ENCODE results near the gene ICAM4. TPM values are rescaled to one million over a fixed set of nuclear protein-coding genes. Genes with fewer than 3 reads are reported as not detected.

Gene ICAM4
- total and polyA plus RNA-seq, 5 donors from 2014 or later, result 0.20 to 0.67 (median 0.44) TPM

GRCh38 chr19:10283301-10284064, 3.3 kb upstream of the ICAM4 start:
- Histone ChIP-seq H3K27ac (ENCODE audit: insufficient read depth, low read length, poor library complexity, severe bottlenecking) (no peak overlapping the region), H3K4me1 (ENCODE audit: control insufficient read depth, insufficient read depth, low read length, poor library complexity, severe bottlenecking) (peaks cover 23% of the 10 kb centered on the region), H3K36me3 (ENCODE audit: control insufficient read depth, insufficient read depth, low read length) (peaks cover 36% of the 10 kb centered on the region), H3K27me3 (ENCODE audit: control insufficient read depth, insufficient read depth, low read length) (peaks cover 8% of the 10 kb centered on the region), H3K9me3 (ENCODE audit: control insufficient read depth in 2 of 2, low read length in 2 of 2) (no peaks in the 10 kb centered on the region), H3K4me3 (ENCODE audit: low read depth, low read length) (no peak overlapping the region)
- Mint-ChIP-seq H3K36me3 (peaks cover 29% of the 10 kb centered on the region), H3K9me3 (no peaks in the 10 kb centered on the region), H3K27ac (no peak overlapping the region), H3K4me3 (no peak overlapping the region), H3K4me1 (peaks cover 6 to 38% (median 17%) of the 10 kb centered on the region in 4 donors), H3K27me3 (peaks cover 25% of the 10 kb centered on the region)
- DNase-seq, result no peak
- ATAC-seq (ENCODE audit: low read depth in 2 of 2), result no peak

GRCh38 chr19:10284065-10284959, 2.4 kb upstream of the ICAM4 start:
- H3K4me3 Mint-ChIP-seq, result no peak overlapping the region
- H3K27ac Mint-ChIP-seq, result no peak overlapping the region
- no peaks in the 10 kb centered on the region for H3K9me3 ChIP-seq (ENCODE audit: control insufficient read depth in 2 of 2, low read length in 2 of 2)
- H3K4me1 Mint-ChIP-seq, result peaks cover 6 to 46% (median 17%) of the 10 kb centered on the region in 4 donors
- peaks cover 32% of the 10 kb centered on the region for H3K36me3 ChIP-seq (ENCODE audit: control insufficient read depth, insufficient read depth, low read length)
- H3K36me3 Mint-ChIP-seq, result peaks cover 24% of the 10 kb centered on the region
- no peak overlapping the region for H3K4me3 ChIP-seq (ENCODE audit: low read depth, low read length)
- no peak for DNase-seq
- peaks cover 31% of the 10 kb centered on the region for H3K4me1 ChIP-seq (ENCODE audit: control insufficient read depth, insufficient read depth, low read length, poor library complexity, severe bottlenecking)
- peaks cover 8% of the 10 kb centered on the region for H3K27me3 ChIP-seq (ENCODE audit: control insufficient read depth, insufficient read depth, low read length)
- H3K9me3 Mint-ChIP-seq, result no peaks in the 10 kb centered on the region
- no peak overlapping the region for H3K27ac ChIP-seq (ENCODE audit: insufficient read depth, low read length, poor library complexity, severe bottlenecking)
- ATAC-seq (ENCODE audit: low read depth in 2 of 2), result no peak
- H3K27me3 Mint-ChIP-seq, result peaks cover 33% of the 10 kb centered on the region

GRCh38 chr19:10284960-10285278, 1.8 kb upstream of the ICAM4 start:
- H3K27ac ChIP-seq (ENCODE audit: insufficient read depth, low read length, poor library complexity, severe bottlenecking), result no peak overlapping the region
- Mint-ChIP-seq H3K36me3 (peaks cover 22% of the 10 kb centered on the region), H3K4me3 (no peak overlapping the region), H3K27ac (peak overlapping the region in 1 of 3 donors; percentile 26), H3K4me1 (peaks cover 1 to 45% (median 16%) of the 10 kb centered on the region in 4 donors), H3K9me3 (no peaks in the 10 kb centered on the region), H3K27me3 (peaks cover 32% of the 10 kb centered on the region)
- no peaks in the 10 kb centered on the region for H3K9me3 ChIP-seq (ENCODE audit: control insufficient read depth in 2 of 2, low read length in 2 of 2)
- DNase-seq (no peak), ATAC-seq (ENCODE audit: low read depth in 2 of 2) (no peak)
- H3K4me1 ChIP-seq (ENCODE audit: control insufficient read depth, insufficient read depth, low read length, poor library complexity, severe bottlenecking), result peaks cover 37% of the 10 kb centered on the region
- H3K4me3 ChIP-seq (ENCODE audit: low read depth, low read length), result no peak overlapping the region
- peaks cover 29% of the 10 kb centered on the region for H3K36me3 ChIP-seq (ENCODE audit: control insufficient read depth, insufficient read depth, low read length)
- H3K27me3 ChIP-seq (ENCODE audit: control insufficient read depth, insufficient read depth, low read length), result peaks cover 8% of the 10 kb centered on the region

GRCh38 chr19:10285393-10285792, 1.4 kb upstream of the ICAM4 start:
- Histone ChIP-seq H3K36me3 (ENCODE audit: control insufficient read depth, insufficient read depth, low read length) (peaks cover 29% of the 10 kb centered on the region), H3K27me3 (ENCODE audit: control insufficient read depth, insufficient read depth, low read length) (peaks cover 8% of the 10 kb centered on the region), H3K4me3 (ENCODE audit: low read depth, low read length) (no peak overlapping the region), H3K9me3 (ENCODE audit: control insufficient read depth in 2 of 2, low read length in 2 of 2) (no peaks in the 10 kb centered on the region), H3K4me1 (ENCODE audit: control insufficient read depth, insufficient read depth, low read length, poor library complexity, severe bottlenecking) (peaks cover 42% of the 10 kb centered on the region), H3K27ac (ENCODE audit: insufficient read depth, low read length, poor library complexity, severe bottlenecking) (no peak overlapping the region)
- peak overlapping the region in 1 of 3 donors; percentile 26 for H3K27ac Mint-ChIP-seq
- H3K36me3 Mint-ChIP-seq, result peaks cover 20% of the 10 kb centered on the region
- H3K9me3 Mint-ChIP-seq, result no peaks in the 10 kb centered on the region
- H3K4me1 Mint-ChIP-seq, result peaks cover 0 to 48% (median 17%) of the 10 kb centered on the region in 4 donors
- peak overlapping the region in 1 of 4 donors; percentile 25 for H3K4me3 Mint-ChIP-seq
- H3K27me3 Mint-ChIP-seq, result peaks cover 36% of the 10 kb centered on the region
- DNase-seq, result no peak
- ATAC-seq (ENCODE audit: low read depth in 2 of 2), result no peak

GRCh38 chr19:10288662-10289166, 2.0 kb downstream of the ICAM4 start:
- Histone ChIP-seq H3K4me1 (ENCODE audit: control insufficient read depth, insufficient read depth, low read length, poor library complexity, severe bottlenecking) (peaks cover 74% of the 10 kb centered on the region), H3K27me3 (ENCODE audit: control insufficient read depth, insufficient read depth, low read length) (peaks cover 8% of the 10 kb centered on the region), H3K27ac (ENCODE audit: insufficient read depth, low read length, poor library complexity, severe bottlenecking) (no peak overlapping the region), H3K4me3 (ENCODE audit: low read depth, low read length) (no peak overlapping the region), H3K9me3 (ENCODE audit: control insufficient read depth in 2 of 2, low read length in 2 of 2) (no peaks in the 10 kb centered on the region), H3K36me3 (ENCODE audit: control insufficient read depth, insufficient read depth, low read length) (peaks cover 18% of the 10 kb centered on the region)
- H3K4me1 Mint-ChIP-seq, result peaks cover 0 to 76% (median 23%) of the 10 kb centered on the region in 4 donors
- peaks cover 16% of the 10 kb centered on the region for H3K36me3 Mint-ChIP-seq
- H3K27ac Mint-ChIP-seq, result peak overlapping the region in 1 of 3 donors; percentile 32
- DNase-seq, result peak in 1 of 3 donors; percentile 71
- H3K27me3 Mint-ChIP-seq, result peaks cover 68% of the 10 kb centered on the region
- peaks cover 0 to 4% (median 0%) of the 10 kb centered on the region in 7 donors for H3K9me3 Mint-ChIP-seq
- H3K4me3 Mint-ChIP-seq, result peak overlapping the region; percentile 82 to 92 (median 86)
- no peak for ATAC-seq (ENCODE audit: low read depth in 2 of 2)

GRCh38 chr19:10289167-10289835, 2.5 kb downstream of the ICAM4 start:
- H3K27ac Mint-ChIP-seq, result peak overlapping the region in 1 of 3 donors; percentile 32
- peak; percentile 58 to 64 for ATAC-seq (ENCODE audit: low read depth in 2 of 2)
- H3K4me1 Mint-ChIP-seq, result peaks cover 0 to 78% (median 23%) of the 10 kb centered on the region in 4 donors
- Histone ChIP-seq H3K36me3 (ENCODE audit: control insufficient read depth, insufficient read depth, low read length) (peaks cover 13% of the 10 kb centered on the region), H3K4me3 (ENCODE audit: low read depth, low read length) (no peak overlapping the region), H3K27ac (ENCODE audit: insufficient read depth, low read length, poor library complexity, severe bottlenecking) (no peak overlapping the region), H3K9me3 (ENCODE audit: control insufficient read depth in 2 of 2, low read length in 2 of 2) (no peaks in the 10 kb centered on the region), H3K27me3 (ENCODE audit: control insufficient read depth, insufficient read depth, low read length) (peaks cover 8% of the 10 kb centered on the region), H3K4me1 (ENCODE audit: control insufficient read depth, insufficient read depth, low read length, poor library complexity, severe bottlenecking) (peaks cover 80% of the 10 kb centered on the region)
- peak overlapping the region; percentile 82 to 92 (median 86) for H3K4me3 Mint-ChIP-seq
- peaks cover 0 to 4% (median 0%) of the 10 kb centered on the region in 7 donors for H3K9me3 Mint-ChIP-seq
- H3K27me3 Mint-ChIP-seq, result peaks cover 70% of the 10 kb centered on the region
- H3K36me3 Mint-ChIP-seq, result peaks cover 16% of the 10 kb centered on the region
- DNase-seq, result peak; percentile 35 to 83 (median 66)

GRCh38 chr19:10289836-10290356, 3.1 kb downstream of the ICAM4 start, which contains the start of gene ICAM5:
TSS of gene ICAM5 (plus strand) at chr19:10289952. CDS start at chr19:10290044, 92 bp downstream.
- H3K36me3 Mint-ChIP-seq, result peaks cover 12% of the 10 kb centered on the region
- peaks cover 0 to 84% (median 26%) of the 10 kb centered on the region in 4 donors for H3K4me1 Mint-ChIP-seq
- no peak for ATAC-seq (ENCODE audit: low read depth in 2 of 2)
- H3K4me3 ChIP-seq (ENCODE audit: low read depth, low read length), result no peak within 1 kb of the TSS
- H3K27me3 Mint-ChIP-seq, result peaks cover 76% of the 10 kb centered on the region
- peaks cover 85% of the 10 kb centered on the region for H3K4me1 ChIP-seq (ENCODE audit: control insufficient read depth, insufficient read depth, low read length, poor library complexity, severe bottlenecking)
- H3K4me3 Mint-ChIP-seq, result peak within 1 kb of the TSS; percentile 82 to 92 (median 86)
- peaks cover 8% of the 10 kb centered on the region for H3K27me3 ChIP-seq (ENCODE audit: control insufficient read depth, insufficient read depth, low read length)
- H3K27ac ChIP-seq (ENCODE audit: insufficient read depth, low read length, poor library complexity, severe bottlenecking), result no peak within 1 kb of the TSS
- DNase-seq, result peak in 1 of 3 donors; percentile 27
- H3K9me3 Mint-ChIP-seq, result peaks cover 0 to 4% (median 0%) of the 10 kb centered on the region in 7 donors
- no peaks in the 10 kb centered on the region for H3K9me3 ChIP-seq (ENCODE audit: control insufficient read depth in 2 of 2, low read length in 2 of 2)
- peaks cover 7% of the 10 kb centered on the region for H3K36me3 ChIP-seq (ENCODE audit: control insufficient read depth, insufficient read depth, low read length)
- peak within 1 kb of the TSS in 2 of 3 donors; percentile 32 to 55 for H3K27ac Mint-ChIP-seq

Data from CD4-positive, CD25-positive, alpha-beta regulatory T cell (primary cell).